Uterus (tissue), 2 donors: ENCODE data around the gene SEC14L5.

Experiments
- CTCF ChIP-seq, 4 experiments: fragments of 200-600 bp in 2 of 4; fragments of 450-650 bp in 2 of 4; sonication (generic) in 2 of 4; IDR thresholded peaks; one replicate each; pipeline ENCODE4 v1.5.1; 2016 to 2019; ENCODE audit warnings: antibody characterized with exemption in 4 of 4, mild to moderate bottlenecking in 2 of 4, moderate library complexity in 1 of 4
- POLR2A ChIP-seq, 2 donors: fragments of 450-650 bp; IDR thresholded peaks; one replicate each; pipeline ENCODE4 v1.6.1; 2016; ENCODE audit warnings: antibody characterized with exemption in 2 of 2, mild to moderate bottlenecking in 1 of 2, moderate library complexity in 1 of 2

- TF ChIP-seq CTCF (IDR thresholded peaks at IDR 0.05) (no peak), POLR2A (IDR thresholded peaks at IDR 0.05) (no peak)
Observed at GRCh38 chr16:4938683-4939030, 19.5 kb upstream of the SEC14L5 start.
